HepG2 (cell line): ENCODE measurements around the gene TSEN34. TPM values are rescaled to one million over a fixed set of nuclear protein-coding genes. Genes with fewer than 3 reads are reported as not detected.

Source experiments
- CBX5 ChIP-seq: sonication (generic); formaldehyde crosslinking; IDR thresholded peaks from 2 replicates; pipeline ENCODE4 v1.4.0; 2020; ENCODE audit warnings: missing genetic modification reagents, borderline replicate concordance
- CEBPB ChIP-seq: IDR thresholded peaks from 2 replicates; pipeline ENCODE4 v1.6.1; 2011; ENCODE audit warnings: low read depth, low read length, improper control_type of control experiment, borderline replicate concordance
- ERF ChIP-seq: IDR thresholded peaks from 2 replicates; pipeline ENCODE4 v1.6.1; 2018; ENCODE audit warnings: missing biosample characterization, missing genetic modification reagents
- FOXP1 ChIP-seq, 2 experiments: fragments of 450-650 bp in 1 of 2; IDR thresholded peaks; 2 replicates each; pipeline ENCODE4 v1.6.1; 2017 to 2018; ENCODE audit warnings: antibody characterized with exemption in 1 of 2
- GLI4 ChIP-seq: sonication (generic); formaldehyde crosslinking; IDR thresholded peaks from 2 replicates; pipeline ENCODE4 v1.5.1; 2020; ENCODE audit warnings: missing genetic modification reagents, mild to moderate bottlenecking, moderate library complexity, borderline replicate concordance
- HMG20B ChIP-seq: conservative IDR thresholded peaks from 2 replicates; pipeline ENCODE4 v1.6.1; 2016; ENCODE audit warnings: missing genetic modification reagents, missing compliant biosample characterization
- HNF4A ChIP-seq: sonication (generic); formaldehyde crosslinking; IDR thresholded peaks from 2 replicates; pipeline ENCODE4 v1.4.0; 2020; ENCODE audit warnings: missing genetic modification reagents
- ISL2 ChIP-seq: sonication (generic); formaldehyde crosslinking; IDR thresholded peaks from 2 replicates; pipeline ENCODE4 v1.5.0; 2020; ENCODE audit warnings: missing genetic modification reagents
- KDM2A ChIP-seq: sonication (generic); formaldehyde crosslinking; IDR thresholded peaks from 2 replicates; pipeline ENCODE4 v1.4.0; 2020; ENCODE audit warnings: low read depth, missing genetic modification reagents, borderline replicate concordance
- MIER2 ChIP-seq: IDR thresholded peaks from 2 replicates; pipeline ENCODE4 v1.6.1; 2016; ENCODE audit warnings: missing biosample characterization, missing genetic modification reagents
- PAX8 ChIP-seq: sonication (generic); formaldehyde crosslinking; IDR thresholded peaks from 2 replicates; pipeline ENCODE4 v1.8.0; 2022; ENCODE audit warnings: mild to moderate bottlenecking, missing genetic modification reagents, borderline replicate concordance
- RBAK ChIP-seq: sonication (generic); formaldehyde crosslinking; IDR thresholded peaks from 2 replicates; pipeline ENCODE4 v1.5.1; 2020; ENCODE audit warnings: mild to moderate bottlenecking, missing genetic modification reagents
- SOX5 ChIP-seq: IDR thresholded peaks from 2 replicates; pipeline ENCODE4 v1.6.1; 2016; ENCODE audit warnings: borderline replicate concordance
- SP4 ChIP-seq: sonication (generic); formaldehyde crosslinking; IDR thresholded peaks from 2 replicates; pipeline ENCODE4 v1.8.1; 2023; ENCODE audit warnings: mild to moderate bottlenecking, missing genetic modification reagents
- XRCC5 ChIP-seq: fragments of 200-400 bp; formaldehyde crosslinking; optimal IDR thresholded peaks from 2 replicates; pipeline ENCODE3; 2017; ENCODE audit warnings: mild to moderate bottlenecking, low read length
- ZNF10 ChIP-seq: sonication (generic); formaldehyde crosslinking; IDR thresholded peaks from 2 replicates; pipeline ENCODE4 v1.4.0; 2020; ENCODE audit warnings: mild to moderate bottlenecking, low read depth, missing genetic modification reagents, borderline replicate concordance
- ZNF382 ChIP-seq: sonication (generic); formaldehyde crosslinking; IDR thresholded peaks from 2 replicates; pipeline ENCODE4 v1.5.0; 2020; ENCODE audit warnings: missing genetic modification reagents, mild to moderate bottlenecking, borderline replicate concordance
- ZNF672 ChIP-seq: sonication (generic); formaldehyde crosslinking; IDR thresholded peaks from 2 replicates; pipeline ENCODE4 v1.8.1; 2022; ENCODE audit warnings: missing genetic modification reagents
- ZSCAN9 ChIP-seq: IDR thresholded peaks from 2 replicates; pipeline ENCODE4 v1.6.1; 2016; ENCODE audit warnings: borderline replicate concordance
- polyA plus RNA-seq, 8 experiments: library from polyadenylated mRNA; depleted of rRNA in 3 of 8; stranded (reverse) in 7 of 8; unstranded in 1 of 8; fragments of >200 nt; fragmentation: Illumina TruSeq in 4 of 8; extraction: Trizol in 4 of 8; gene quantifications; 2 replicates each; pipeline versions ENCODE4 v1.2.1 to v1.2.3, GENCODE V29; 2011 to 2016; ENCODE audit warnings: low read depth in 4 of 8, missing spikeins in 1 of 8, mixed read lengths in 1 of 8; ENCODE audit not compliant: insufficient read depth in 1 of 8
- total RNA-seq, 5 experiments: library from RNA; depleted of rRNA; stranded (reverse); fragments of >200 nt; fragmentation: Illumina TruSeq; extraction: Trizol; gene quantifications; 2 replicates each; pipeline ENCODE4 v1.2.3, GENCODE V29; 2016; ENCODE audit warnings: low read depth in 1 of 5
- TF ChIP-seq, protein P1 (sequence below): sonication (generic); formaldehyde crosslinking; IDR thresholded peaks from 2 replicates; pipeline ENCODE4 v1.8.0; 2022; ENCODE audit warnings: low read depth, missing genetic modification reagents
- TF ChIP-seq, protein P2 (sequence below): IDR thresholded peaks from 2 replicates; pipeline ENCODE4 v1.6.1; 2016; ENCODE audit warnings: mild to moderate bottlenecking, missing biosample characterization, missing genetic modification reagents
- TF ChIP-seq, protein P3 (sequence below): IDR thresholded peaks from 2 replicates; pipeline ENCODE4 v1.6.1; 2016; ENCODE audit warnings: low read depth, control low read depth
- TF ChIP-seq, protein P4 (sequence below): sonication (generic); formaldehyde crosslinking; IDR thresholded peaks from 2 replicates; pipeline ENCODE4 v1.4.0; 2020; ENCODE audit warnings: missing genetic modification reagents
- TF ChIP-seq, protein P5 (sequence below): sonication (generic); formaldehyde crosslinking; IDR thresholded peaks from 2 replicates; pipeline ENCODE4 v1.4.0; 2020; ENCODE audit warnings: mild to moderate bottlenecking, low read depth, missing genetic modification reagents

TSEN34 gene
- total and polyA plus RNA-seq, 2 of the 13 experiments (the other 11 are each of a cell fraction or from before 2014, with no cell fraction given), result 55.1 to 65.4 TPM

DNA sequence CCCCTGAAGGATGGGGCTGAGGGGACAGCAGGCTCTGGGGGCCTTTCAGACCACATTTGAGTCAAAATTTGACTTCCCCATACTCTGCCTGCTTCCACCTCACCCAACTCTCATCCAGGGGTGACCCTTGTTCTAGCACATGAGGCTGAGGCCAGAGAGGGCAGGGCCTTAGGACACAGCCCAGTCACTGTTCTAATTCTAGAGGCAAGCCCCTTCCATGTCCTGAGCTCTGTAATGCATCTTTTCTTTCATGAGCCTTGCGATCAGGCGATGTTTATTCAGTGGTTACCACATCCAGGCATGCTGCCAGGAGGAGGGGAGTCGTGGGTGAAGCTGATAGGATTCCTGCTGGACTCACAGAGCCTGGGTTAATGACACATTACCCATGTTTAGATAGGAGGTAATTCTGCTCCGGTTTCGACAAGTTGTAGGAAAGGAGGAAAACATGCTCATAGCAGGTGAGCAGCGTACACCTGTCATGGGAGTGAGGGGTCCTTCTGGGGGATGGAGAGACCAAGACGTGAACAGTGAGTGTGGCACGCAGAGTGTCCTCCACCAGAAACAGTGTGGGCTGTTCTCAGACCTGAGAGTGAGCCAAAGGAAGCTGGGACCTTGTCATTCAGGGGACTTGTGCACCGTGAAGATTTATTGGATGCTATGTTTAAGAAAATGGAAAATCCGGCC is 18.8 kb downstream of the TSEN34 start (continued):
- TF ChIP-seq CBX5 (CRISPR knock-in tag), result peak; percentile 55; the same call in 1 of the 2 replicates
- peak; percentile 68; the same call in 1 of the 2 replicates for TF ChIP-seq SOX5 (CRISPR knock-in tag)
- peak; percentile 77 for TF ChIP-seq HNF4A (CRISPR knock-in tag)
- TF ChIP-seq GLI4, result no peak
- TF ChIP-seq, protein P1, sequence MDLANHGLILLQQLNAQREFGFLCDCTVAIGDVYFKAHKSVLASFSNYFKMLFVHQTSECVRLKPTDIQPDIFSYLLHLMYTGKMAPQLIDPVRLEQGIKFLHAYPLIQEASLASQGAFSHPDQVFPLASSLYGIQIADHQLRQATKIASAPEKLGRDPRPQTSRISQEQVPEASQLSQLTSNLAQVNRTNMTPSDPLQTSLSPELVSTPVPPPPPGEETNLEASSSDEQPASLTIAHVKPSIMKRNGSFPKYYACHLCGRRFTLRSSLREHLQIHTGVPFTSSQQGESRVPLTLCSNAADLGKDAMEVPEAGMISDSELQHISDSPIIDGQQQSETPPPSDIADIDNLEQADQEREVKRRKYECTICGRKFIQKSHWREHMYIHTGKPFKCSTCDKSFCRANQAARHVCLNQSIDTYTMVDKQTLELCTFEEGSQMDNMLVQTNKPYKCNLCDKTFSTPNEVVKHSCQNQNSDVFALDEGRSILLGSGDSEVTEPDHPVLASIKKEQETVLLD (CRISPR knock-in tag), result peak; percentile 54; the same call in 1 of the 2 replicates
- TF ChIP-seq ZNF382 (CRISPR knock-in tag), result no peak
- TF ChIP-seq, protein P2, sequence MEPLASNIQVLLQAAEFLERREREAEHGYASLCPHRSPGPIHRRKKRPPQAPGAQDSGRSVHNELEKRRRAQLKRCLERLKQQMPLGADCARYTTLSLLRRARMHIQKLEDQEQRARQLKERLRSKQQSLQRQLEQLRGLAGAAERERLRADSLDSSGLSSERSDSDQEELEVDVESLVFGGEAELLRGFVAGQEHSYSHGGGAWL, result no peak
- TF ChIP-seq XRCC5, result peak; percentile 14
- TF ChIP-seq PAX8 (CRISPR knock-in tag), result no peak
- TF ChIP-seq, protein P3, sequence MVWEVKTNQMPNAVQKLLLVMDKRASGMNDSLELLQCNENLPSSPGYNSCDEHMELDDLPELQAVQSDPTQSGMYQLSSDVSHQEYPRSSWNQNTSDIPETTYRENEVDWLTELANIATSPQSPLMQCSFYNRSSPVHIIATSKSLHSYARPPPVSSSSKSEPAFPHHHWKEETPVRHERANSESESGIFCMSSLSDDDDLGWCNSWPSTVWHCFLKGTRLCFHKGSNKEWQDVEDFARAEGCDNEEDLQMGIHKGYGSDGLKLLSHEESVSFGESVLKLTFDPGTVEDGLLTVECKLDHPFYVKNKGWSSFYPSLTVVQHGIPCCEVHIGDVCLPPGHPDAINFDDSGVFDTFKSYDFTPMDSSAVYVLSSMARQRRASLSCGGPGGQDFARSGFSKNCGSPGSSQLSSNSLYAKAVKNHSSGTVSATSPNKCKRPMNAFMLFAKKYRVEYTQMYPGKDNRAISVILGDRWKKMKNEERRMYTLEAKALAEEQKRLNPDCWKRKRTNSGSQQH (CRISPR knock-in tag), result 0 out of 2 replicates have a peak, but pooled peaks have one; percentile 50
- 0 out of 2 replicates have a peak, but pooled peaks have one; percentile 13 for TF ChIP-seq ERF (CRISPR knock-in tag)
- peak; percentile 65 for TF ChIP-seq ISL2 (CRISPR knock-in tag)
- peak; percentile 37; the same call in 1 of the 2 replicates for TF ChIP-seq MIER2 (CRISPR knock-in tag)
- peak; percentile 70; the same call in 1 of the 2 replicates for TF ChIP-seq ZSCAN9
- TF ChIP-seq, protein P4, sequence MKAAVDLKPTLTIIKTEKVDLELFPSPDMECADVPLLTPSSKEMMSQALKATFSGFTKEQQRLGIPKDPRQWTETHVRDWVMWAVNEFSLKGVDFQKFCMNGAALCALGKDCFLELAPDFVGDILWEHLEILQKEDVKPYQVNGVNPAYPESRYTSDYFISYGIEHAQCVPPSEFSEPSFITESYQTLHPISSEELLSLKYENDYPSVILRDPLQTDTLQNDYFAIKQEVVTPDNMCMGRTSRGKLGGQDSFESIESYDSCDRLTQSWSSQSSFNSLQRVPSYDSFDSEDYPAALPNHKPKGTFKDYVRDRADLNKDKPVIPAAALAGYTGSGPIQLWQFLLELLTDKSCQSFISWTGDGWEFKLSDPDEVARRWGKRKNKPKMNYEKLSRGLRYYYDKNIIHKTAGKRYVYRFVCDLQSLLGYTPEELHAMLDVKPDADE, result no peak
- no peak for TF ChIP-seq FOXP1 (IDR thresholded peaks at IDR 0.05)
- TF ChIP-seq FOXP1 (CRISPR knock-in tag; IDR thresholded peaks at IDR 0.05), result peak; percentile 79
- TF ChIP-seq SP4 (CRISPR knock-in tag), result no peak
- TF ChIP-seq CEBPB, result peak; percentile 87
- TF ChIP-seq, protein P5, sequence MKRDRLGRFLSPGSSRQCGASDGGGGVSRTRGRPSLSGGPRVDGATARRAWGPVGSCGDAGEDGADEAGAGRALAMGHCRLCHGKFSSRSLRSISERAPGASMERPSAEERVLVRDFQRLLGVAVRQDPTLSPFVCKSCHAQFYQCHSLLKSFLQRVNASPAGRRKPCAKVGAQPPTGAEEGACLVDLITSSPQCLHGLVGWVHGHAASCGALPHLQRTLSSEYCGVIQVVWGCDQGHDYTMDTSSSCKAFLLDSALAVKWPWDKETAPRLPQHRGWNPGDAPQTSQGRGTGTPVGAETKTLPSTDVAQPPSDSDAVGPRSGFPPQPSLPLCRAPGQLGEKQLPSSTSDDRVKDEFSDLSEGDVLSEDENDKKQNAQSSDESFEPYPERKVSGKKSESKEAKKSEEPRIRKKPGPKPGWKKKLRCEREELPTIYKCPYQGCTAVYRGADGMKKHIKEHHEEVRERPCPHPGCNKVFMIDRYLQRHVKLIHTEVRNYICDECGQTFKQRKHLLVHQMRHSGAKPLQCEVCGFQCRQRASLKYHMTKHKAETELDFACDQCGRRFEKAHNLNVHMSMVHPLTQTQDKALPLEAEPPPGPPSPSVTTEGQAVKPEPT, result no peak
- TF ChIP-seq ZNF672 (CRISPR knock-in tag), result 0 out of 2 replicates have a peak, but pooled peaks have one; percentile 62
- no peak for TF ChIP-seq ZNF10 (CRISPR knock-in tag)
- TF ChIP-seq RBAK, result no peak
- TF ChIP-seq KDM2A (CRISPR knock-in tag), result peak; percentile 48; the same call in 1 of the 2 replicates
- peak; percentile 73; the same call in 1 of the 2 replicates for TF ChIP-seq HMG20B (CRISPR knock-in tag)
